ENCODE measurements around the gene HAAO.

DNA sequence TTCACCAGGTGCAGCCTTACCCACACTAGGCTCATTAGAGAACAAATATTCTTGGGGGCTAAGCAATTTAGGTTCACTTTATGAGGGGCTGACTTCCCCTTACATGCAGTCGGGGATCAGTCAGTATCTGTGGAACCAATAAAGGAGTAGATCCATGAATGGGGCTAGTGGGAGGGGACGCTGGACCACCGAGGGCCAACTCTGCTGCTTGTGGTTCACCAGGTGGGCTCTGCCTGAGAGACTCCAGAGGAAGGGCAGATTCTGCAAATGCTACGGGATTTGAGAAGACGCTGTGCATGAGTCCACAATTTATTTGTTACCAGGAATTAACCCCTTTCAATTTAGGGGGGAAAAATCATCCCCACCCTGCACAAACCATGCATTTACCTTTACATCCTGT, 15.9 kb upstream of the HAAO start:
- TF ChIP-seq MYC (IDR thresholded peaks at IDR 0.05; ENCODE audit: low read depth, low read length), result no peak
- TF ChIP-seq EZH2 (IDR thresholded peaks at IDR 0.05; ENCODE audit: borderline replicate concordance, low read depth, low read length, severe bottlenecking), result no peak
- no peak for TF ChIP-seq GATA2 (IDR thresholded peaks at IDR 0.05; ENCODE audit: insufficient read depth, insufficient read length, low read depth, low read length)
- TF ChIP-seq, protein P1, sequence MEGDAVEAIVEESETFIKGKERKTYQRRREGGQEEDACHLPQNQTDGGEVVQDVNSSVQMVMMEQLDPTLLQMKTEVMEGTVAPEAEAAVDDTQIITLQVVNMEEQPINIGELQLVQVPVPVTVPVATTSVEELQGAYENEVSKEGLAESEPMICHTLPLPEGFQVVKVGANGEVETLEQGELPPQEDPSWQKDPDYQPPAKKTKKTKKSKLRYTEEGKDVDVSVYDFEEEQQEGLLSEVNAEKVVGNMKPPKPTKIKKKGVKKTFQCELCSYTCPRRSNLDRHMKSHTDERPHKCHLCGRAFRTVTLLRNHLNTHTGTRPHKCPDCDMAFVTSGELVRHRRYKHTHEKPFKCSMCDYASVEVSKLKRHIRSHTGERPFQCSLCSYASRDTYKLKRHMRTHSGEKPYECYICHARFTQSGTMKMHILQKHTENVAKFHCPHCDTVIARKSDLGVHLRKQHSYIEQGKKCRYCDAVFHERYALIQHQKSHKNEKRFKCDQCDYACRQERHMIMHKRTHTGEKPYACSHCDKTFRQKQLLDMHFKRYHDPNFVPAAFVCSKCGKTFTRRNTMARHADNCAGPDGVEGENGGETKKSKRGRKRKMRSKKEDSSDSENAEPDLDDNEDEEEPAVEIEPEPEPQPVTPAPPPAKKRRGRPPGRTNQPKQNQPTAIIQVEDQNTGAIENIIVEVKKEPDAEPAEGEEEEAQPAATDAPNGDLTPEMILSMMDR (IDR thresholded peaks at IDR 0.05; ENCODE audit: extremely low read depth in 1 of 2, insufficient read depth in 1 of 2, low read depth in 1 of 2, low read length in 2 of 2), result no peak
- TF ChIP-seq FOS (IDR thresholded peaks at IDR 0.05; ENCODE audit: borderline replicate concordance, insufficient read depth, low read length), result no peak
- TF ChIP-seq, protein P2, sequence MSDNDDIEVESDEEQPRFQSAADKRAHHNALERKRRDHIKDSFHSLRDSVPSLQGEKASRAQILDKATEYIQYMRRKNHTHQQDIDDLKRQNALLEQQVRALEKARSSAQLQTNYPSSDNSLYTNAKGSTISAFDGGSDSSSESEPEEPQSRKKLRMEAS (IDR thresholded peaks at IDR 0.05; ENCODE audit: insufficient read depth, insufficient read length), result no peak
- no peak for TF ChIP-seq POLR2AphosphoS5 (IDR thresholded peaks at IDR 0.05; ENCODE audit: insufficient read depth, low read depth, low read length)
- TF ChIP-seq POLR2A (IDR thresholded peaks at IDR 0.05; ENCODE audit: low read depth, low read length), result no peak
- no peak for TF ChIP-seq JUN (IDR thresholded peaks at IDR 0.05; ENCODE audit: borderline replicate concordance, insufficient read depth, insufficient read length, low read depth)
